Measurements from ENCODE around the gene SMG6.
"Not testable (repeated sequence)": the region's sequence is repeated elsewhere in the genome, so short reads cannot be mapped to it uniquely, and the experiment has no call there.

The SMG6 gene

DNA sequence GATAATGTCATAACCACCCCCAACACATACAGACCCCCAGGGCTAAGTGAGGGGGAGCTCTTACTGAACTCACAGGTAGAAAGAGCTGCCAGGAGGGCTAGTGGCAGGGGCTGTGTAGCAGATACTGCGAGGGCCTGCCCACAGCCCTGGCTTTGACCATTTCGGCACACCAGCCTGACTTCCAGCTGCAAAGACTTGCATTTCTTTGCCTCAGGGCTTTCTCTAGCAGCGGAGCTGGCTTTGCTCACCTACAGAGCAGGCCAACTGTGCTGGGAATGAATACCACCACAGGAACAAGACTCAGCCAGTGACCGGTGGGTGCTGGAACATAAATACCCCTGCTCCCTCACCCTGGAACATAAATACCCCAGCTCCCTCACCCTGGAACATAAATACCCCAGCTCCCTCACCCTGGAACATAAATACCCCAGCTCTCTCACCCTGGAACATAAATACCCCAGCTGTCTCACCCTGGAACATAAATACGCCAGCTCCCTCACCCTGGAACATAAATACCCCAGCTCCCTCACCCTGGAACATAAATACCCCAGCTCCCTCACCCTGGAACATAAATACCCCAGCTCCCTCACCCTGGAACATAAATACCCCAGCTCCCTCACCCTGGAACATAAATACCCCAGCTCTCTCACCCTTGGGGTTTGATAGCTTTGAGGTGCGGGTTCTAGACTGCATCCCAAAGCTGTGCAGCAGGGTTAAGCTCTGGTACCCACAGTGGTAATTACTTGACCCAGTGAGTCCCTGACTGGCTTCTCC lies 290.2 kb downstream of the SMG6 start:
- FAIRE-seq; DNase-seq (ENCODE audit: low spot score): not testable (repeated sequence)

DNA sequence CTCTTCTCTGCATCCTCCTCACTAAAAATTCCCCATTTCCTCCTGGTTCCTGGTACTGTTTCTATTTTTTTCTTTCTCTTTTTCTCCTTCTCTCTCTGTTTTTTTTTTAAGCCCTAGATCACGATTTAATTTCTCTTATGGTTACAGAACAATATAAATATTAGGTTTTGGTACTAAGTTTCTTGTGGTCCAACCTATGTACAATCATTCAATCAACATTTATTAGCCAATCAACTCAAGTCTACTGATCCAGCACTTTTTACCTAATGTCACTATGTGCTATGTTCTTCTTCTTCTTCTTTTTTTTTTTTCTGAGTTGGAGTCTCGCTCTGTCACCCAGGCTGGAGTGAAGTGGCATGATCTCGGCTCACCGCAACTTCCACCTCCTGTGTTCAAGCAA lies 291.1 kb downstream of the SMG6 start:
- DNase-seq (ENCODE audit: low spot score) = no peak
- no peak for FAIRE-seq

DNA sequence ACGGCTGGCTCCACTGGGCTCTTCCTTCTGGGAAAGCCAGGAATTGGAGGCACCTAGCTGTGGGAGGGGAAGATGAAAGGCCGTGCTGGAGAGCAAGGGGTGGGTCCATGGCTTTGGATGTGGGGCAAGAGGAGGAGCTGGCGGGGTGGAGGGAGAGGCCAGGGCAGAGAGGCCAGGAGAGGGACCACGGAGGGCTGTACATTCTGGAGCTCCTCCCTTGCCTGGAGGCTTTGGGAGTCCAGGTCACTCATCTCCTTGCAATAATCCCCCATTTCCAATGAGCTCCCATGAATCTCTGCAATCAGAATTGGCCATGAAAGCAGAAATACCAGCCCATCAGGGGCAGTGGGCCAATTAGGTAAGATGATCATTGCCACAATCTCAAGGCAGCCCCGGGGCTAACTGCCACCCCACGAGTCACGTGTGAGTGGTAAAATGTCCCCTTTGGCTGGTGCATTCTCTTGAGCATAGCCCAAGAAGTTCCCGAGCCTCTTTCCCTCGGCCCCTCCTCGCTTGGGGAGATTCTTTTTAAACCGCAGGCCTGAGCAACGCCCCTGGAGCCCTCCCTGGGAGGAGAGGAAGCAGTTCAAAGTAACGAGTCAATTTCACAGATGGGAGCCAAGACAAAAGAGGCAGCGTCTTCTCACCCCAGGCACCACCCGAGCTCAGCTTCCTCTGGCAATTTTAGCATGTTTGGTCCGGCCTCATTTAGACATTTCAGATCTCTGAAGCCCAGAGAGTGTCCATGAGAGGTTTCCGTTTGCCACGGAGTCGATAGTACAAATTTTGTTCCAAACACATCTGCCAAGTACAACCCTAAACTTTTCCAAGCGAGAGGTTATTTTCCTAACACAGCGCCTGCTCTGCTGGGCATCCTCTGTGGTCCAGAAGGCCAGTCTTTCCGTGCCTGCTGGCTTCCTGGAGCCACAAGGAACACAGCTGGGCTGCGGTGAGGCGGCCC lies 291.9 kb downstream of the SMG6 start:
- no peak for DNase-seq (ENCODE audit: low spot score)
- no peak for FAIRE-seq

Measured in RCC 7860 (cell line).